Ecto neural progenitor cell (in vitro differentiated cells): ENCODE results near the gene PLXNB2.
A peak's percentile ranks its signal among the peaks of the same experiment; 100 is the strongest.

Experiments used
- DNase-seq: peaks from one replicate; pipeline ENCODE4 v3.0.0-alpha.2; 2018; ENCODE audit warnings: low spot score

Gene PLXNB2

DNA sequence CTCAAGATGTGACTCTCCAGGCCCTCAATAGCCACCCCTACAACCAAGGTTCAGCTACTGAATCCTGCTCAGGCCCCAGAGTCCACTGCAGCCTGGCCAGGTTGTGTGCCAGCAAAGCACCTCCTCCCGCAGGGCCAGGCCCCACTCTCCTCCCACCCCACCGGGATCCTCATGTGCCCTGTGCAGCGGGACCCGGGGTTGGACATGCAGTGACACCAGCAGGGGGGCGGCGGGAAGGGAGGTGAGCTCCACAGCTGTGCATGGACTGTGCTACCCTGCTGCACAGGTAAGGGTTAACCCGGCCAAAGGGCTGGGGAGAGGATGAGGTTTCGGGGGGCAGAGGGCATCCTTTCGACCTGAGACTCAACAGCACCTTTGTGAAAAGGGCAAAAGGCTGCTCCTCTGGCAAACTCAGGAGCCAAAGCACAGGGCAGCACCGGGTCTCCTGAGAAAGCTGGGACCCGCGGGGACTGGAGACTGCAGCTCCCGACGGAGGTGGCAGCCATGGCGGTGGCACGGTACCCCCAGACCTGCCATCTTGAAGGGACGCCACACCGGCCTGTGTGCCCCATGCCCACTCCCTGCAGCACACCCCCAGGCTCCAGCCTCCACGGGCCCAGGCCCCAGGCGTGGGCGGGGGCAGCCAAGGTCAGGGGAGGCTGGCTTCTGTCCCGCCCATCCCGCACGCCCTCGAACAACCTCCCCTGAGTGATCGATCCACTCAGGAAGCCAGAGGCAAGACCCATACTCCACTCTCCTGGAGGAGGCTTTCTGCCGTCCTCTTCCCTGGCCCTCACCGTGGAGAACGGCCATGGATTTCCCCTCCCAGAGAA is 10.6 kb downstream of the PLXNB2 start:
- DNase-seq = no peak

DNA sequence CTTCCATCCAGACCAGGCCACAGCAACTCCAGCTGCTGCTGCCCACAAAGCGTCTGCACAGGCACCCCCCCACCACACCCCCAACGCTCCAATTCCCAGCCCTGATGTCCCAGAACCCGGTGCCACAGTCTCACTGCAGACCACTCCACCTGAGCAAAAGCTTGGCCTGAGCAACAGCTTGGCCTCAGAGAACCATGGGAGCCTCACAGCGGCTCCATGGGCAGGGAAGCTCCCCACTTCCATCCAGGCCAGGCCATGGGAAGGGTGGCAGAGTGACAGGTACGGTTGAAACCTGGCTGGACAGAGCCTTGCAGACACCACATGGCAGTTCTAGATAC is 13.2 kb downstream of the PLXNB2 start:
- DNase-seq = no peak

DNA sequence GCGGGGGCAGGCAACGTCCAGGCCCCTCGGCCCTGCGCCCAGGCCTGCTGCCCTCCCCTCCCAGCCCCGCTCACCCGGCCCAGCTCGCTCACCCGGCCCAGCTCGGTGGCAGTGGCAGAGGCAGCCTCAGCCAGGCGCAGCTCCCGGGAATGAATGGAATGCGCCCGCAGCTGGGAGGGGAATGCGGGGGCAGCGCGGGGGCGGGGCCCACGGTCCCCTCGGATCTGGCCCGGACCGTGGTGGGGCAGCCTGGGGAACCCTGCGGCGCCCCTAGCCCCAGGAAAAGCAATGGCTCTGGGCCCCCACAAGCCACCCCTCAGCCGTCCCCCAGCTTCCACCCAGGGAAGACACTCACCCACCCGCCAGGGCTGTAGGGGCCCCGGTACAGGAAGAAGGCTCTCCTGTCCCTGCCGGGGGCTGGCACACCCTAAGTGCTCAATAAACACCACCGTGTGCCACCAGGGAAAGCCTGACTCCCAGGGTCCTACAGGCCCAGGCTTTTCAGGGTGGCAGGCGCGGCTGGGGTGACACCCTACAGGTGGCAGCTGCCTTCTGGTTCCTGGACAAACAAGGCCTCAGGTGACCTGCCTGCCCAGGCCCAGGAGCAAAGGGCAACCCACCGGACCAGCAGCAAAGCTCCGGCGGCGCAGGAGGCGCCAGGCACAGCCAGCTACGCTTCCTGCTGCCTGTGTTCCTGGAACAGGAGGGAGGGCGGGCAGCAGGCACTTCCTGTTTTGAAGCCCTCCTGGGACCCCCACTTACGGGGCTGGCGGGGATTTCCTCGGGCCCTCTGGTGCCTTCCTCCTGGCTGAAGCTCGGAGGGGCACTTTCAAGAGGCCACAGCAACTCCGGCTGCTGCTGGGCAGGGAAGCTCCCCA is 13.8 kb downstream of the PLXNB2 start:
- peak; percentile 90 for DNase-seq

DNA sequence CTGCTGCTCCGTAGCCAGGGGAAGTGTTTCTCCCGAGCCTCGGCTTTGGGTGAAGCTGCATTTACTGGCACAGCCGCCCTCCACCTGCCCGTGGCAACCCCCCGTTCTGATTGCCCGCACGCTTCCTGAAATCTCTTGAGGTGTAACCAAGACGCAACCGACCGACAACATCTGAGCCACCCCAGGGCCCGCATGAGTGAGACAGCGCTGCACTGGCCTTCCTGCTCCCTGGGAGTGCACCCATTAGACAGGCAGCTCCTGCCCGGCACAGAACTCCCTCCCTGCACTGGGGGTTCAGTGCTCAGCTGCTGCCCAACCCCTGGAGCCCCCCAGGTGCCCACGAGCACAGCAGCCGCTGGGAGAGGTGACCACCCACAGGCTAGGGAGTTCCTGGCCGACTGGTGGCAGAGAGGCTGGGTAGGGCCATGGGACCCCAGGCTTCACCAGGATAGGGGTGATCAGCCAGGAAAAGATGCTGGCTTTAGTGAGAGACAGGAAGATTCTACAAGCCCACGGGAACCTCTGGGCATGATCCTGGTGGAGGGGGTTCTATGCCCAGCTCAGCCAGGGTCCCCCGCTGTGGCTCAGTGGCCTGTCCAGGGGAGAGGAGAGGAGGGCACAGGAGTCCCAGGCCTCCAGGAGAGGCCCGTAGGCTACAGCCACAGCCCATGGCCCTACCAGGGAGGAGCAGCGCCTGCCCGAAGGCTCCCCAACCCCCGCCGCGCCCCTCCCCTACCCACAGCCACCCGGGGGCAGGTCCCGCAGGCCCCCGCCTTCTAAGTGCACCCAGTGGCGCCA is 14.6 kb downstream of the PLXNB2 start:
- DNase-seq = no peak

DNA sequence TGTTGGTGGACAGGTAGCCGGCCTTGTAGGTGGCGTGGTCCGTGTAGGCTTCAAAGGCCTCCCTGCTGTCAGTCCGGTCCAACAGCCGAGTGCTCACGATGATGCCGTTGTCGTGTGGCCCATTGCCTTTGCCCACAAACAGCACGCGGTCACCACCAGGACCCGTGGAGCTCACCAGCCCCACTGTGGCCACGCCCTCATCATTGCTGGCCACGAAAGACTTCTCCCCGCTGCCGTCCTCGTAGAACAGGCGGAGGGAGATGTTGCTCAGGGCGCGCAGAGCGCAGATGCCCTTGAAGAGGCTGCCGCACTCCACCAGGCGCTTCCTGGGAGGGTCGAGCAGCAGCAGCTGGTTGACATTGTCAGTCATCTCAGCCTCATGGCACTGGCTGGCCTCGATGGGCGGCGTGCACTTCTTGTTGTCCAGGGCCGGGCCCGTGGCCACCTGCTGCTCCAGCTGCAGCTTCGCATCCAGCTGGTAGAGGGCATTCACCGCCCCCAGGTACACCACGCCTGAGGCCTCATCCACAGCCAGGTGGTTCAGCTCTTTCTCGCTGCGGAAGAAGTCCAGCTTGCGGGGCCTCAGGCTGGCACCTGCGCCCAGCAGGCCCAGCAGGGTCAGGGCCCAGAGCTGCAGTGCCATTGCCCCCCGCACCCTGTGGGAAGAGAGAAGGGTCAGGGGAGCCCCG is 17.4 kb downstream of the PLXNB2 start:
- no peak for DNase-seq

DNA sequence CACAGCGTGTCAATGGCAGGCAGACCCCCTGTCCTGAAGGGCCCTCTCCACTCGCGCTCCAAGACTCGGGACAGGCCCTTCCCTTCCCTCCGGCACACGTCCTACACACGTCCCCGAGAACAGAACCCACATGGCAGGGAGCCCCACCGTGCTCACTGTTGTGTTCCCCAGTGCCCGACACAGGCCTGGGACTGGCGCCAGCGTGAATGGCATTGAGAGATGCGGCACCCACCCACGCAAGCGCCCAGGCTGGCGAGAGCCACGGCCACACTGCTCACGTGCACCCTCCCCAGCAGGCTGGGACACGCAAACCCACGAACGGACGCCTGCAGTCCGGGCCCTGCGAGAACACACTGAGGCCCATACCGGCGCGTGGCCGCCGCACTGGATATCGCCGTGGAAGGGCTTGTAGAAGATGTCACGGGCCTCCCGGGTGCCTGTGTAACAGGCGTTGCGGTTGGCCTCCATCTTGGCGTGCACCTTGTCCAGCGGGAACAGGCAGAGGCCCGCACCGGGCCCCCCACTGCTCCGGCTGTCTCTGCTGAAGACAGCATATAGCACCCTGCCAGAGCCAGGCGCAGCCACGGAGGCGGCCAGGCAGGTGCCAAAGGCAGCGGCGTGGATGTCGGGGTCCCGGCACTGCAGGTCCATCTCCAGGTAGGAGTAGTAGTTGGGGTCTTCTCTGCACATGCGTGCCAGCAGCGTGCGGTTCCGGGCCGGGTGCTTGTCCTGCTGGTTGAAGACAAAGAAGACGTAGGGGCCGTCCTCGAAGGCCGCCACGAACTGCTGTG is 18.1 kb downstream of the PLXNB2 start:
- DNase-seq = no peak

DNA sequence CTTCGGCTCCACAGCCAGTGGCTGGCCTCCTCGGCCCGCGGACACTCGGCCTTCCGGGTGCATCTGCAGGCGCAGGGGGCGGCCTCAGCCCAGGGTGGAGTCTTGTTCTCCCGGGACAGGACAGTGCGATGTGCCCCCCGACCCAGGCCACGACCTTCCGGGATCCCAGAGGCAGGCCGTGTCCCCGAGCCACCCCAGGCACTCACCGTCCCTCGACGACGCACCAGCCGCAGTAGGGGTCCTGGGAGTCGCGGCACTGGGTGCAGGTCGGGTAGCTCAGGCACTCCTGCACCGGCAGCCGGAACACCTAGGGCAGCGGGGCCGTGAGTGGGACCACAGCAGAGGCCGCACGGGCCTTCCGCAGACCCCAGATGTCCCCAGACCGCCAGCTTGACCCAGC is 19.7 kb downstream of the PLXNB2 start:
- DNase-seq = no peak

DNA sequence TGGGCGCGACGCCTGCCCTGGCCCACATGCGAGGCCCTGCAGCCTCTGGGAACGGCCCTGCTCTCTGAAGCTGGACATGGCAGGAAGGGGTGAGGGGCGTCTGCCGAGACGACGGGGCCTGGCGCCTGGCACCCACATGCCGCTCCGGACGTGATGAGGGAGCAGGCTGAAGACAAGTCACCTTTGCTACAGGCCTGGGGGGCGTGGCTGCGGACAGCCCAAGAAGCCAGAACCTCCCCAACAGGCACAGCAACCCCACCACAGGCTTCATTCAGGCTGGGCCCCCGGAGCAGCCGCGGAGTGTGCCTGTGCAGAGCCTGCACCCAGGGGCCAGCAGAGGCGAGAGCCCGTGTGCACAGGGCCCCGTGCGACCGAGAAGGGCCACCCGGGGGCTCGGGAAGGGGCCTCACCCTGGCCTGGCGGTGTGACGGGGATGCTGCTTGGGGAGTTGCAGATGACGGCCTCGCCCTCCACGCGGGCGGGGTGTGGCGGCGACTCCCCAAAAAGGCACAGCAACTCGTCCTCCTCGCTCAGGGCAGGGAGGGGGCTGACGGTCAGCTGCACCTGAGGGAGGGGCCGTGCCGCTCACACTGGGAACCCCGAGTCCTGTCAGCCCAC is 20.6 kb downstream of the PLXNB2 start:
- DNase-seq = no peak

DNA sequence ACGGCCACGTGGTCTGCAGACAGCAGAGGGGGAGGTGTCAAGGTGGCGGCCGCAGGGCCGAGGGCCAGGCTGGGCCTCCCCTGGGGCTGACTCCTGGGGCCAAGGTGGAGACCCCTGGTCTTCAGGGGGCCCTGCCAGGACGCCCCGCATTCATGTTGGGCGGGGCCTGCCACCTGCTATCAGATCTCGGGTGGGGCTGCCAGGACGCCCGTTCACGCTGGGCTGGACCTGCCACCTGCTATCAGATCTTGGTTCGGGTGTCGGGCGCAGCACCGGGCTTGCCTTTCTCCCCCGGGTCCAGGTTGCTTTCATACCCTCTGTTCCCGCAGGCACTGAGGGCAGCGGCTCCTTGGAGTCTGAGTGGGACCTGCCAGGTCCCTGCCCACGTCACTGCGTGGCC is 21.2 kb downstream of the PLXNB2 start:
- no peak for DNase-seq

DNA sequence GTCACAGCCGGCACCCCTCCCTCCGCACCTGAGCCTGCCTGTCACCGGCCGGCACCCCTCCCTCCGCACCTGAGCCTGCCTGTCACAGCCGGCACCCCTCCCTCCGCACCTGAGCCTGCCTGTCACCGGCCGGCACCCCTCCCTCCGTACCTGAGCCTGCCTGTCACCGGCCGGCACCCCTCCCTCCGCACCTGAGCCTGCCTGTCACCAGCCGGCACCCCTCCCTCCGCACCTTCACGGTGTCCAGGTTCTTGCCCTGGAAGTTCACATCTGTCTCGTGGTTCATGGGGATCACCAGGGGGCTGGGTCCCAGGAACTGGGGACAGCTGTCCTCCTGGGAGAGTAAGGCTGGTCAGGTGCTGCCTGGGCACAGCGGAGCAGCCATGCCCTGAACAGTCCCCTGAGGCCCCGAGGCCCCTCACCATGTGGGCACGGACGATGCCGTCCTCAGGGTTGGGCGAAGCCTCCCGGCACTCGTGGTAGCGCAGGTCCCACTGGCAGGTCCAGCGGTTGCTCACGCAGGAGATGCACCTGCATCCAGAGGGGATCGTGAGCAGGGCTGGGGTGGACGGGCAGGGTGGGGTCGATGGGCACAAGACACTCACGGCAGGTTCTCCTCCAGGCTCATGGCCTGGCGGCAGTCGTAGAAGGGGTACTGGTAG is 21.7 kb downstream of the PLXNB2 start:
- DNase-seq = no peak

DNA sequence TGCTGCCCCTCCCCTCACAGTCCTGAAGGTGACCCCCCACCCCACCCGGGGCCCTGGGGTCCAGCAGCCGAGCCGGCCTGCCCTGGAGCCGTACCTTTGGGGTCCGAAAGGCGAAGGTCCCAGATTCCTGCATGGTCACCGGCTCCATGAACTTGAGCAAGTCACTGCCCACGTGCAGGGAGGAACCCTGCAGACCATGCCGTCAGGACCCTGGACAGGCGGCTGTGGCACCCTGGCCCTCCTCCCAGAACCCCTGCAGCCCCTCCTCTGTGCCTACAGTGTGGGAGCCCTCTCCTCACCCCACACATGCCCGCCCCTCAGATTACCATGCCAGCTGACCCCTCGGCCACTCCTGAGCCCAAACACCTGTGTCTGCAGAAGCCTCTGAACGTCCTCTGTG is 23.0 kb downstream of the PLXNB2 start:
- no peak for DNase-seq

DNA sequence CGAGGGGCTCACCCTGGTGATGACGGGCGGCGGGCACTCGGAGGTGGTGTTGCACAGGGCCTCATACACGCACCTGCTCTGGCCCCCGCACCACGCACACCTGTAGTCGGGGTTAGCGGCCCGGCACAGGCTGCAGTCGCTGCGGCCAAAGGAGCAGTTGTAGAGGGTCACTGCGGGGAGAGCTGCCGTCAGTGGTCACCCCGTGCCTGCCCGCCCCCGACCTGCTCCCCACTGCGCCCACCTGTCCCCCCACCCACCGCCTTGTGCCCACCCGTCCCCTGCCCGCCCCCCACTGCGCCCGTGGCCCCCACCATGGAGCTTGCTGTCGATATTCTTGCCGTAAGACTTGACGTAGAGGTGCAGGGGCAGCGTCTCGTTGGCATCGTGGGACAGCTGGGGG is 23.6 kb downstream of the PLXNB2 start:
- DNase-seq = no peak

DNA sequence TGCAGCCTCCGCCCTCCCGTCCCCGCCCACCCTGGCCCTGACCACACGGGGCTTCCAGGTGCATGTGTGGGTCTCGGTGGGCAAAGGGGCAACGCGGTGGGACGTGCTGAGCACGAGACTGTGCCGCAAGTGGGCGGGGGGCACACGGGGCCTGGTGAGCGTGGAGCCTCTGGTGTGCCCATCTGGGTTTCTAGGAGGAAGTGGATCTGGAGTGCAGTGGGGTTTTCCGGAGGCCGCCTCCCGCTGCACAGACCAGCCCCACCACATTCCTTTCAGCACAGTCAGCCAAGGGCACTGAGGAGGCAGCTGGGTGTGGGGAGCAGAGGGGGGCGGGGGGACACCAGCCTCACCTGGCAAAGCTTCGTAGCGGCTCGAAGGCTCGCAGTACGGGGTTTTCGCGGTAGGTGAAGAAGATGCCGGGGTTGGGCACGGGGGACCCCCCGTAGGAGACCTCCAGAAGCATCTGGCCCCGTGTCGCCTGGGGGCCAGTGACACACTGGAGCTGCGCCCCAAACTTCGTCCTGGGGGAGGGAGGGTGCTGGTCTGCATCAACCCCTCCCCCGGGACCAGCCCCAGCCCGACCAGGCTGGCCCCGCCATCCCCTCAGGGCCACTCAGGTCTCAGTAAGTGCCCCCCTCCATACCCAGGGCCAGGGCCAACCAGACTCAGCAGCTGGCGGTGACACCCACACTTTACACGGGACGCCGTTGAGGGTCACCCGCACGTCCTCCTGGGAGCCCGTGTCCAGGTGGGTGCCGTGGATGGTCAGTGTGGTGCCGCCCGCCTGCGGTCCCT is 24.9 kb downstream of the PLXNB2 start:
- DNase-seq = no peak

DNA sequence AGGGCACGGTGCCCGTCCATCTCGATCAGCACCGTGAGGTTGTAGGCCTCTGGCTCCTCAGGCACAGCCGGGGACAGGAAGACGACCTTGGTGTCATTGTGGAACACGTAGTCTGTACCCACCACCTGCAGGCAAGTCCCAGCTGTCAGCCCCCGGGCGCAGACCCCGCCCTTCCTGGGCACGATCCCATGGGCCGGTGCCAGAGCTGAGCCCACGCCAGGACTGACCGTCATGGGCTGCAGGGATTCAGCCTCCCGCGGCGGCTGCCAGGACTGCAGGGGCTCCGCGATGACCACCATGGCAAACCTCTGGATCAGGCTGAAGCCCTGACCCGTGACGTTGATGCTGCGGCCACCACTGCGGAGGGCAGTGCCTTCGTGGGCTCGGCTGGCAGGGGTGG is 25.5 kb downstream of the PLXNB2 start:
- no peak for DNase-seq

DNA sequence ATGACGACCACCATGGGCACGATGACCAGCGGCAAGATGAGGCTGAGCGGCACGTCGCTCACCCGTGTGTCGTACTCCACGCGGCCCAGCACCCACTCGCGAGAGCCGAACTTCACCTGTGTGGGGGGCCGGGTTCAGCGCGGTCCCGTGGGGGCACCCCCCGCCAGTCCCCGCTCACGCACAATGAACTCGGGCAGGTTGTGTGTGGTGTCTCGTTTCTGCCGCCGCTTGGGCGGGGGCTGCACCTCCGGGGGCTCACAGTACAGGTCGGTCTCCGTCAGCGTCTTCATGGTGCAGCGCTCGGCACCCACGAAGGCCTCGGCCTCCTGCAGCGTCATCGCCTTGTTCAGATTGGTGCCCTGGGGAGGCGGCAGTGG is 26.1 kb downstream of the PLXNB2 start:
- DNase-seq = no peak

DNA sequence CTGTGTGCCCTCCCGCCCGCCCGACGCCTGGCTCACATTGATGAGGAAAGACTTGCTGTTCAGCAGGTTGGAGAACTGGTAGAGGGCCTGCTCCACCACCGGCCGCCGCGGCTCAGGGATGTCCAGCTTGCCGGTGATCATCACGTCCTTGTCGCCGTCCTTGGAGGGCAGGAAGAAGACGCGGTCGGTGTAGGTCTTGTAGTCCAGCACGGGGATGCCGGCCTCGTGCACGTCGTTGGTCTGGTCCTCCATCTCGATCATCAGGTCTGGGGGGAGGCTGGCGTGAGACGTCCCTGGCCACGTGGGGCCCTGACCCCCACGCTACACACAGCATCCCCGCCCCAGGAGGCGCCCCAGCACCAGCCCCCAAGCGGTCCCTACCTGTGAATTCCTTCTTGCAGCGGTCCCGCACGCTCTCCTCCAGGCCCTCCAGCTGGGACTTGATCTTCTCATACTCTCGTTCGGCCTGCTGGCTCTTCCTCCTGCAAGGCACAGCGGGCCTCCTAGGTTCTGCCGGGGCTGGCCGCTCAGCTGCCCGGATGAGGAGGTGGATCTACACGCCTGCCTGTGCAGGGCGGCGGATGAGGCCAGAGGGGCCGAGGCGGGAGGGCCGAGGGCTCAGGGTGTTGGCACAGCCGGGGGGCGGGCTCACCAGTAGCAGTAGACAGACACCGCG is 26.6 kb downstream of the PLXNB2 start:
- DNase-seq = no peak

DNA sequence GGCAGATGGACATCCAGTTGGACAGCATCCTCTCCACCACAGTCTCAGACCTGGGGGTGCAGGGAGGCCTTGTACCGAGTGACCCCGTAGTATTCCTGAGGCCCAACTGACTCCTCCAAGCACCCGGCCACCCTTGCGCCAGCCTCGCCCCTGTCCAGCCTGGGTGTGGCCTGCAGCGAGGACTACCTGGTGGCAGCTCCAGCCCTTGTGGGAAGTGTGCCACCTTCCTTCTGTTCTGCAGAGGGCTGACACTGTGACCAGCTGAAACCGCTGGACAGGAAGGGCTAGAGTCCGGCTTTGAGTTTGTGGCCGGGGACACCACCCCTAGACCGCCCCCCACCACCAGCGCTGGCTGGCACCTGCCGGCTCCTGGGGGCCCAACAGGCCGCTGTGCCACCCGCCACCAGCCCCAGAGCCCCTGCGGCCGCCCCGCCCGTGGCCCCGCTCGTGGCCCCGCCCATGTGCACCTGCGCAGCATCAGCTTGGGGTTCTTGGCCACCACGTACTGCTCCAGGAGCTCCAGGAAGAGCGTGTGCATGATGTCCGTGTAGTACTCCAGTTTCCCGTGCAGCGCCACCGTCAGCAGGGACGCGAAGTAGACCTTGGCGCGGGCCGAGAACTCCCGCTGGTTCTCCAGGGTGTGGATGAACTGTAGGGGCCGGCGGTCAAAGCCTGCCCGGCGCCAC is 27.3 kb downstream of the PLXNB2 start:
- no peak for DNase-seq

DNA sequence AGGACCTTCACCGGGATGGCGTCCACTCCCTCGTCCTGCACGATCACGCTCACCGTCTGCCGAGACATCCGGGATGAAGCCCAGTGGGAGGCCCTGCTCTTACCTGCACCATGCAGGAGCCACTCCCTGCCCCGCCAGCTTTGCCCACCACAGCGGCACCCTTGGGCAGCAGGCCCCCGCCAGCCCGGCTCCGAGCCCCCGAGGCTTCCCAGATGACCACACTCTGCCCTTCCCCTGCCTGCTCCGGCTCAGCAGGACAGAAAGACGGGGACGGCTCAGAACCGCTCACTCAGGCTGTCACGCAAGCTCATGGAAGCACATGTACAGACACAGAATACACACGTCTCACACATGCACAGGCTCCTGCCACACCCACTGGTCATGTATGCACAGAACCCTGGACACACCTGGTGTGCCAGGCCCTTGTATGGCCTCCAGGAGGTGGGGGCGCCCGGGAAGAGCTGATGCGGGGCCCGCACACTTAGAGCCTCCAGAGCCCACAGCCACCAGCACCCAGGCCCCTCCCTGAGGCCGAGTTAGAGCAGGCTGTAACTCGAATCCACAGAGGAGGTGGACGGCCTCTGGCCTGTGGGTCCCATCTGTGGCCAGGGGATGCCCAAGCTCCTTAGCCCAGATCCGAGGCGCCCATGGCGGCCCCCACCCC is 28.4 kb downstream of the PLXNB2 start:
- no peak for DNase-seq
